H1 (cell line): ENCODE measurements around the gene QSOX2. TPM values are rescaled to one million over a fixed set of nuclear protein-coding genes. Genes with fewer than 3 reads are reported as not detected.

Experiments used
- EP300 ChIP-seq, 2 experiments: IDR thresholded peaks; 1 replicate in 1 of 2; 2 replicates in 1 of 2; pipeline ENCODE4 v1.6.1; 2011 to 2012; ENCODE audit warnings: low read depth in 2 of 2, low read length in 2 of 2, mild to moderate bottlenecking in 2 of 2, borderline replicate concordance in 1 of 2, inconsistent platforms in 1 of 2, moderate library complexity in 1 of 2
- polyA plus RNA-seq, 7 experiments: library from polyadenylated mRNA; depleted of rRNA in 3 of 7; stranded (reverse) in 5 of 7; unstranded in 2 of 7; fragments of >200 nt in 5 of 7; fragments of 200-250 nt in 2 of 7; gene quantifications; 1 replicate in 5 of 7; 2 replicates in 1 of 7; 4 replicates in 1 of 7; pipeline versions ENCODE4 v1.2.1 to v1.2.3, GENCODE V29; 2011 to 2013; ENCODE audit warnings: missing spikeins in 2 of 7, mixed read lengths in 2 of 7
- total RNA-seq: library from RNA; stranded (reverse); fragmentation: NEBNext Ultra II Directional; extraction: Animal tissue kit (Norgen Biotek cat#: 25700); gene quantifications from 2 replicates; pipeline ENCODE4 v1.2.1, GENCODE V29; 2021

The QSOX2 gene
- total and polyA plus RNA-seq, 2 of the 8 experiments (the other 6 are each of a cell fraction or from before 2014, with no cell fraction given) = 18.0 to 28.6 TPM

GRCh38 chr9:136276716-136277115 is 31.1 kb upstream of the QSOX2 start (continued):
- TF ChIP-seq EP300 (IDR thresholded peaks at IDR 0.05; ENCODE audit: borderline replicate concordance in 1 of 2, low read depth in 2 of 2, low read length in 2 of 2) = no peak
